HT-29 (cell line): ENCODE measurements around the gene LRFN2. TPM values are rescaled to one million over a fixed set of nuclear protein-coding genes. Genes with fewer than 3 reads are reported as not detected.

Experiments
- DNase-seq: peaks from one replicate; pipeline ENCODE4 v3.0.0-alpha.2; 2015; ENCODE audit warnings: low spot score
- total RNA-seq: library from RNA; depleted of rRNA; stranded (reverse); fragments of >200 nt; shearing (Covaris generic); gene quantifications from 2 replicates; pipeline ENCODE4 v1.2.3, GENCODE V29; 2014

Gene LRFN2
- total RNA-seq, 1 experiment from 2014 or later = not detected

DNA sequence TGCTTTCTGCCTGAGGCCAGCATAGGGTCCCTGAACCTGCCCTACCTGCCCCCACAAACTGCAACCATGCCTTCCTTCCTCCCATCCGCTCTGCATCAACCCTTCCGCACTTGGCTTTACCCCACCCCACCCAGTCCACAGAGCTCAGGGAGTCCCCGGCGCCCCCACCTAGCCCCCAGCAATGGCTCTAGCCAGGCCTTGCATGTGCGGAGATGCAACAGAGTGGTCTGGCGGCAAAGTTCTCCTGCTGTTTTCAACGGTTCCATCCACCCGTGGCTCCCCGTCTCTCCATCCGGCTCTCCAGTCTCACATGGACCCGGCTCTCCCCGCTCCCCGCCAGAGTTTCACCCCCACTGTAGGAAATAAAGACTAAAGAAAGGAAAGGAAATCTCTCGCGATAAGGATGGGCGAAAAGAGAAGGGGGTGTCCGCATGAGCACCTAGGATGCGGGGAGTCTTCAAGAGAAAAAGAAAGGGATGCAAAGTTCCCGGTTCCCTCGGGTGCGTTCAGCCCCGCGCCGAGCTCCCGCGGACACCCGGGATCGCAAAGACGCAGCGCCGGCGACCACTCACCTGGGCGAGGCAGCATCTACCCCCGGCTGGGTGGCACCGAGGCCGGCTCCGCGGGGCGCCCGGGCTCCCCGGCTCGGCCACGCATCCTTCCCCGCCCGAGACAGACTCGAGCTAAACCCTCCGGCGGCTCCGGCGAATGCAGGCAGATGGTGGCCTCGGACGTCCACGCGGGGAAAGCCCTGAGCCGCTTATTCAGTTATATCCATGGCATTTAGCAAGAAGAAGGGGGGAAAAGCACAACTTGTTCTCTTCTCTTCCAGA, 579 bp downstream of the LRFN2 start:
- no peak for DNase-seq

GRCh38 chr6:40585651-40586269, 1.4 kb downstream of the LRFN2 start:
- DNase-seq = no peak

- no peak for DNase-seq
These were observed 1.9 kb downstream of the LRFN2 start for GRCh38 chr6:40585223-40585622.

DNA sequence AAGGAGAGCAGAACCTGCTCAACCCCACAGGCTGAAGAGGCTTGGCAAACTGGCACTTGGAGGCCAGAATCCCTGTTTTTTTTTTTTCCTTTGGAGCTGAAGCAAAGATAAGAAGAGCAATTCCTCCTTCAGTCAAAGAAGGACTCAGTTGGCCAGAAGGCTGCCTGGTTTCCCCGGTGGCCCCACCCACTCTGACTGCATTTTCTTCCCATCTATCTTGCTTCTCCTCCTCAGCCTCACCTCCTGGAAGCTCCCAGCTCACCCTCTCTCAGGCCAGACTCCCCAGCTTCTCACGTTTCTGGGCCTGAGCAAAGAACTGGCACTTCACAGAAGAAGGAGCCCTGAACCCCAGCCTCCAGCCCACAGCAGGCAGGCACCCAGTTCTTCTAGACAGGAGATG, 2.4 kb downstream of the LRFN2 start:
- DNase-seq = no peak

DNA sequence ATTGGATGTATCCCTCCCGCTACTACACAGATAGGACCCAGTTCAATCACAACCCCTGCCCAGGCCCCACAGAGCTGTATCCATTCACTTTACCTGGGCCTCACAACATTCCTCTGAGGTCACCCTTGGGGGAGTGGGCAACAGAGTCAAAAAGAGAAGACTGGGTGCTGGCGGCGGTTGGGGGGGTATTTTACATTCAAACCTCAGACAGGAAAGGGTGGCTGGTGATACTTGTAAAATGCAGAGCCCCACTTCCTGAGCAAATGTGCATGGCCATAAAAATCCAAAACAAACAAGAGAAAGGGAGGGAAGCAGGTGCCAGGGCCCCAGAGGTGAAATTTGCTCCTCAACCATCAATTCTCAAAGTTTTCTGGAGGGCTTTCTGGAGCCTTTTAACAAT, 3.5 kb downstream of the LRFN2 start:
- DNase-seq = no peak

- DNase-seq = no peak
These were observed 4.3 kb downstream of the LRFN2 start for GRCh38 chr6:40582892-40583291.

GRCh38 chr6:40579101-40579500, 8.1 kb downstream of the LRFN2 start:
- DNase-seq = no peak

DNA sequence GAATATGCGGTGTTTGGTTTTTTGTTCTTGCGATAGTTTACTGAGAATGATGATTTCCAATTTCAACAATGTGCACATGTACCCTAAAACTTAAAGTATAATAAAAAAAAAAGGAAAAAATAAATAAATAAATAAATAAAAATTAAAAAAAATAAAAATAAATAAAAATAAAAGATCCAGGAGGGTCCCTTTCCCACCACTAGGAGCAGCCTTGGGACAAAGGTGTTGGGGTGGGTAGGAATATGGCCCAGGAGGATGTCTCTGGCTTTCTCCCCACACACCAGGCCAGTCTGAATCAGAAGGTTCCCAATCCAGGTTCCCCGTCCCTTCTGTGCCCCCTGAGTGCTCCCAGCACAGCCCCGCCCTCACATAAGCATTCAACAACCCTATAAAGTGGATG, 9.5 kb downstream of the LRFN2 start:
- no peak for DNase-seq

DNA sequence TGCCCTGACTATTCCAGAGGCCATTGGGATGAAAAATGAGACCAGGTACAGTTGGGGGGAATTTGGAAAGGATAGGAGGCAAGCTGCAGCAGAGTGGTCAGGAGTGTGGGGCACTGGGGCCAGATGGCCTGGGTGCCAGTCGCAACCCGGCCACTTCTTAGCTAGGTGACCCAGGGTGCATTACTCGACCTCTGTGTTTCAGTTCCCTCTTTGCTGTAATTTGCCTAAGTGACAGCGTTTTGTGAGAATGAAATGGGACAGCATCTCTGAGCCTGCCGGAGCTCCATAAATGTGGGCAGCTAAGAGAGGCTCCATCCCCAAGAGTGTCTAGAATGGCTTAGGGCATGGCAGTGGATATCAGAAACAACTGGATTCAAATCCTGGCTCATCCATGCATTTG, 13.9 kb downstream of the LRFN2 start:
- DNase-seq = no peak

- DNase-seq = no peak
These were observed 17.8 kb downstream of the LRFN2 start for GRCh38 chr6:40569162-40569910.

DNA sequence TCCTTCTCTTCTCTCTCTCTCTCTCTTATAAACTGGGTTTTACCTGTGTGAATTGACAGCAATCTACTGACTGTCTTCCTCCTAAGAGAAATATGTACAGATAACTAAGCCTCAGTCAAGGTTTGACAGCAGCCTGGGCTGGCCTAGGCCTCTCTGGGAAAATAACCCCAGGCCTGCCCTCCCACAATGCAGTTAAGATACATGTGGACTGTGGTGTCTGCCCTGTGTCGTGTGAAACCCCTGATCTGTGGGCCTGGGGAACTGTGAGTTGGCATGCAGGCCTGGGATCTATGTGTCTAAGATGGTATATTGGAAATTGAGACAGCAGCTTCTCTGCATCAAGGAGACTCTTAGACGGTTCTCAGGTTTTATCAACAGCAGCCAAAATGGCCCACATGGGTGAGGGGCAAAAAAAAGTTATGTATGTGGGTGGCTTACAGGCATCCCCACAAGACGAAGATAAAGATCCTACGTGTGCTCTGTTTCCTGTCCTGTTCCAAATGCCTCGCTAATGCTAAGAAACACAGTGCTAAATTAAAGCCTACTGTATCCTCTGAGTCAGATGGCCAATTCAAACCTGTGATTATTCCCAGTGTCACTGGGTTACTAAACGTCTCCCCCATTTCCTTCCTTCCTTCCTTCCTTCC, 19.0 kb downstream of the LRFN2 start:
- DNase-seq = no peak

- no peak for DNase-seq
These were observed 24.1 kb downstream of the LRFN2 start for GRCh38 chr6:40563111-40563510.

- DNase-seq = no peak
These were observed 28.1 kb downstream of the LRFN2 start for GRCh38 chr6:40559056-40559455.

GRCh38 chr6:40558102-40558501, 29.1 kb downstream of the LRFN2 start:
- no peak for DNase-seq

DNA sequence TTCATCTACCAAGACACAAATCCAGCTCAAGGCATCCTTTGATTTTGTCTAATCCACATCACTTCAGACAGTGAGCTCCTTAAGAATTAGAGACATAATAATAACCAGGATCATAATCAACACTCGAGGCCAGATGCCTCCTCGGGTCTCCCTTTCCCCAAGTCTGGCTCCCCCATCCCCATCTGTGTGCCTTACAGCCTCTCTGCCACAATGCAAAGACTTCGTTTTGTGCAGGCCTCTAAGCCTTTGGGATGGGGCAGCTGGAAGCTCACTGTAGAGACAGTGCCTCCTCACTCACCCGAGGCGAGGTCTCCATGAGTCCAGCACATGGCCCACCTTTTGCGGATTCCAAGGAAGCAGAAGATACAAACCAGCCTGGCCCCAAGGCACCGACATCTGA, 30.3 kb downstream of the LRFN2 start:
- no peak for DNase-seq

- DNase-seq = no peak
These were observed 31.1 kb downstream of the LRFN2 start for GRCh38 chr6:40556023-40556422.

- DNase-seq = no peak
These were observed 32.1 kb downstream of the LRFN2 start for GRCh38 chr6:40555092-40555491.

DNA sequence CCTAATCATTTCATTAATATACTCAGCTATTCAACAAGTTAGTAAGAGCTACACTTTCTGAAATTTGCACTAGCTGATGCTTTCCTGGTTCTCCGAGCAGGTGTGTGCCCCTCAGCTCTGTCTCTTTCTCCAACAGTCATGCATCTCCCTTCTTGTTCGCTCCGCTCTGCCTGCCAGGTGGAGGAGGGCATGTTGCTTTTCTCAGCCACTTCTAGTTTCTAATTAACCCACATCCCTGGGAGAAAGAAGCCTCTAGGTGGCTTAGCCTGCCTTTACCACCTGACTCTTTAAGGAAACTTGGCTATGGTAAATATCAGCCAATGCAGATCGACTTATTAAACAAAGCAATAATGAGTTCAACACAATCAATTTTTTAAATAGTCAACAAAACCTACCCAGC, 34.2 kb downstream of the LRFN2 start:
- DNase-seq = peak; percentile 5

DNA sequence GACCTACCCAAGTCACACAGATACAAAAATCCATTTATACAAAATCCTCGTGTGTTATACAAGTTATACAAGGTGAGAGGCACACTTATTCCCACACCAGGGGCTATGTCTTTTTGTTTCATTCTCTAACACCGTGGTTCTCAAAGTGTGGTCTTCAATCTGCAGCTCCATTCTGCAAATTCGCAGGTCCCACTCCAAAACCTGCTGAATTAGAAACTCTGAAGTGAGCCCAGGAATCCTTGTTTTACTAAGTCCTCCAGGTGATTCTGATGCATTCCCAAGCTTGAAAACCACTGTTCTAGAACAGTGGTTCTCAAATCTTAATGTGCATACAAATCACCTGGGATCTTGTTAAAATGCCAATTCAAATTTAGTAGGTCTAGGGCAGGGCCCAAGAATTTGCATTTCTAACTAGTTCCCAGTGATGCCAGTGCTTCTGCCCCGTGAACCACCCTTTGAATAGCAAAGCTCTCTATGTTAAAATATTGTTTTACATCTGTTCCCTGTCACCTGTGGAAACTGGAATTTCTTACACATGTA, 35.1 kb downstream of the LRFN2 start:
- DNase-seq = no peak

- DNase-seq = peak; percentile 60
These were observed 36.7 kb downstream of the LRFN2 start for GRCh38 chr6:40550202-40551101.

DNA sequence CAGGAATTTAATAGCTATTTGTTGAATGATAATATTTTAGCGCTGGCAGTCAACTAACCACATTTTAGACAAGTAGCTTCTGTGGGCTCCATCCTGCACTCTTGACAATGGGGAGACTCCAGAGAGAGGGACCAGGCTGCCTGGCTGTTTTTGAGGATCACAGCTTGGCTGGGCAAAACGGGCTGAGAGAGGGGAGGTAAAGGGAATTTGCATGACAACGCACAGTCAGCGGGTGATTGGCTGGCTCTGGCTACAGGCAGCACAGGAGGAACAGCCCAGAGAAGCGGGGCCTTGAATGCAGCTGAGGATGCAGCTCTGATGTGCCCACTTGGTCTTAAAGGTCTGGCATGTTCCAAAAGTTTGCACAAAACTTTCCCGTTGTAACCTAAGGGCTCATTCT, 41.2 kb downstream of the LRFN2 start:
- no peak for DNase-seq
